ENCODE results near the gene COPS2. TPM values are rescaled to one million over a fixed set of nuclear protein-coding genes. Genes with fewer than 3 reads are reported as not detected.

The COPS2 gene
- total RNA-seq, 4 donors from 2014 or later = 55.2 to 69.4 (median 65.5) TPM

- Histone ChIP-seq H3K4me1 (no peaks in the 10 kb centered on the region), H3K4me3 (no peak overlapping the region), H3K27me3 (no peaks in the 10 kb centered on the region), H3K9me3 (no peaks in the 10 kb centered on the region), H3K27ac (replicated peaks in 1 of 4) (no peak overlapping the region), H3K36me3 (peaks cover 10 to 98% (median 69%) of the 10 kb centered on the region in 4 donors)
- WGBS = 77% methylated on average over 3 of the region's 3 CpGs
- DNase-seq (ENCODE audit: extremely low spot score) = no peak
- intact Hi-C loops (cut with DNase I) = no loop called here
- TF ChIP-seq POLR2A (IDR thresholded peaks at IDR 0.05; ENCODE audit: low read depth) = no peak
- no peak for TF ChIP-seq POLR2AphosphoS5 (IDR thresholded peaks at IDR 0.05)
- TF ChIP-seq, protein P1, sequence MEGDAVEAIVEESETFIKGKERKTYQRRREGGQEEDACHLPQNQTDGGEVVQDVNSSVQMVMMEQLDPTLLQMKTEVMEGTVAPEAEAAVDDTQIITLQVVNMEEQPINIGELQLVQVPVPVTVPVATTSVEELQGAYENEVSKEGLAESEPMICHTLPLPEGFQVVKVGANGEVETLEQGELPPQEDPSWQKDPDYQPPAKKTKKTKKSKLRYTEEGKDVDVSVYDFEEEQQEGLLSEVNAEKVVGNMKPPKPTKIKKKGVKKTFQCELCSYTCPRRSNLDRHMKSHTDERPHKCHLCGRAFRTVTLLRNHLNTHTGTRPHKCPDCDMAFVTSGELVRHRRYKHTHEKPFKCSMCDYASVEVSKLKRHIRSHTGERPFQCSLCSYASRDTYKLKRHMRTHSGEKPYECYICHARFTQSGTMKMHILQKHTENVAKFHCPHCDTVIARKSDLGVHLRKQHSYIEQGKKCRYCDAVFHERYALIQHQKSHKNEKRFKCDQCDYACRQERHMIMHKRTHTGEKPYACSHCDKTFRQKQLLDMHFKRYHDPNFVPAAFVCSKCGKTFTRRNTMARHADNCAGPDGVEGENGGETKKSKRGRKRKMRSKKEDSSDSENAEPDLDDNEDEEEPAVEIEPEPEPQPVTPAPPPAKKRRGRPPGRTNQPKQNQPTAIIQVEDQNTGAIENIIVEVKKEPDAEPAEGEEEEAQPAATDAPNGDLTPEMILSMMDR (IDR thresholded peaks at IDR 0.05) = no peak
- no peak for TF ChIP-seq EP300 (IDR thresholded peaks at IDR 0.05)
Observed at GRCh38 chr15:49131403-49131802, 24.0 kb downstream of the COPS2 start.

DNA sequence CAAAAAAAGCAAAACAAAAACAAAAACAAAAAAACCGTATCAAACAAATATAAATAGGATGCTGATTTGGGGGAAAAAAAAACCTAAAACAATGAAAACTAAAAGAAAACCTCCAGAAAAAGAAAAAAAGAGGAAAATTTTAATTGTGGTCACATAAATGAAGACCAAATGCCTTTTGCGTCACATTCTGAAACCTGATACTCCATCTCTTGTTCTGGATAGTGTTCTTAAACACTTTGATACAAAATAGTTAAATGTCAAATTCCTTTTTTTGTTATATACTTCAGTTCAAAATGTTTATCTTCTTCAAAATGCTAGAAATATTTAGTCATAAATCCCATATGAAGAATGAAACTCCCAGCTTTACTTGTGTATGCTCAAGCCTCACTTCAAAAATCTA, 31.0 kb downstream of the COPS2 start:
- 81% methylated on average over 2 of the region's 2 CpGs for WGBS
- H3K4me1 ChIP-seq = no peaks in the 10 kb centered on the region
- peaks cover 0 to 47% (median 21%) of the 10 kb centered on the region in 4 donors for H3K36me3 ChIP-seq
- no peak for TF ChIP-seq EP300 (IDR thresholded peaks at IDR 0.05)
- TF ChIP-seq, protein P1 (IDR thresholded peaks at IDR 0.05) = no peak
- no peak for TF ChIP-seq POLR2AphosphoS5 (IDR thresholded peaks at IDR 0.05)
- TF ChIP-seq POLR2A (IDR thresholded peaks at IDR 0.05; ENCODE audit: low read depth) = no peak
- H3K9me3 ChIP-seq = no peaks in the 10 kb centered on the region
- intact Hi-C loops (cut with DNase I) = no loop called here
- H3K27me3 ChIP-seq = no peaks in the 10 kb centered on the region
- H3K27ac ChIP-seq (replicated peaks in 1 of 4) = no peak overlapping the region
- no peak for DNase-seq (ENCODE audit: extremely low spot score)
- no peak overlapping the region for H3K4me3 ChIP-seq

DNA sequence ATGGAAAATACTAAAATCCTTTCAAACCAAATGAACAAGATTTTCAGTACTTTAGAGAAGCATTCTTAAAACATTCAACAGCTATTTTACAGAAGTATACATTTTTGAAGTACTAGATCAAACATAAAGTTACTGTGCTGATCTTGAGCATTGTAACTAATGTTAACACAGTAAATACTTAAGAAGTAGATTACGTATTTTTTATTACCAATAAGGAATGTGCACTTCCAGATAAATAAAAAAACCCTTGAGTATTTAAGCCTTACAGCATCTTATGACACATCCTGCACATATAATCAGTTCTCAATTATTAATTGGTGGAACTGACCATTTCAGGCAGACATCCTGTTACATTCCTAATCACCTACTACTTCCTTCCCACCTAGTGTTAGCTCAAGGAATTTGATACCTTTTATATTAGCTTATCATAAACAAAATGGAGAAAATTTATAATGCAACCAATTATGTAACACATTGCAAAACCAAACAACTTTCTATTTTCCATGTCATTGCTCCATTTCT, 32.8 kb downstream of the COPS2 start:
- H3K9me3 ChIP-seq = no peaks in the 10 kb centered on the region
- DNase-seq (ENCODE audit: extremely low spot score) = no peak
- H3K4me1 ChIP-seq = no peaks in the 10 kb centered on the region
- WGBS = 79% methylated on average over 1 of the region's 1 CpG
- H3K27ac ChIP-seq (replicated peaks in 1 of 4) = no peak overlapping the region
- no peak for TF ChIP-seq POLR2AphosphoS5 (IDR thresholded peaks at IDR 0.05)
- no peak for TF ChIP-seq EP300 (IDR thresholded peaks at IDR 0.05)
- TF ChIP-seq, protein P1 (IDR thresholded peaks at IDR 0.05) = no peak
- TF ChIP-seq POLR2A (IDR thresholded peaks at IDR 0.05; ENCODE audit: low read depth) = no peak
- H3K4me3 ChIP-seq = no peak overlapping the region
- intact Hi-C loops (cut with DNase I) = no loop called here
- H3K36me3 ChIP-seq = peaks cover 0 to 29% (median 10%) of the 10 kb centered on the region in 4 donors
- H3K27me3 ChIP-seq = no peaks in the 10 kb centered on the region

GRCh38 chr15:49121901-49122300, 33.5 kb downstream of the COPS2 start:
- DNase-seq (ENCODE audit: extremely low spot score) = no peak
- intact Hi-C loops (cut with DNase I) = no loop called here
- Histone ChIP-seq H3K36me3 (peaks cover 0 to 26% (median 4%) of the 10 kb centered on the region in 4 donors), H3K4me3 (no peak overlapping the region), H3K27ac (replicated peaks in 1 of 4) (no peak overlapping the region), H3K9me3 (no peaks in the 10 kb centered on the region), H3K4me1 (no peaks in the 10 kb centered on the region), H3K27me3 (no peaks in the 10 kb centered on the region)
- 89% methylated on average over 1 of the region's 1 CpG for WGBS
- TF ChIP-seq EP300 (IDR thresholded peaks at IDR 0.05) (no peak), POLR2A (IDR thresholded peaks at IDR 0.05; ENCODE audit: low read depth) (no peak), POLR2AphosphoS5 (IDR thresholded peaks at IDR 0.05) (no peak)
- TF ChIP-seq, protein P1 (IDR thresholded peaks at IDR 0.05) = no peak

- peaks cover 0 to 16% (median 0%) of the 10 kb centered on the region in 4 donors for H3K36me3 ChIP-seq
- intact Hi-C loops (cut with DNase I) = no loop called here
Observed at GRCh38 chr15:49120832-49121231, 34.6 kb downstream of the COPS2 start.

More at GRCh38 chr15:49120832-49121231, 34.6 kb downstream of the COPS2 start:
- no peaks in the 10 kb centered on the region for H3K4me1 ChIP-seq
- H3K27me3 ChIP-seq = no peaks in the 10 kb centered on the region
- H3K27ac ChIP-seq (replicated peaks in 1 of 4) = no peak overlapping the region
- H3K4me3 ChIP-seq = no peak overlapping the region
- WGBS = 84% methylated on average over 4 of the region's 4 CpGs
- no peak for DNase-seq (ENCODE audit: extremely low spot score)
- no peaks in the 10 kb centered on the region for H3K9me3 ChIP-seq
- TF ChIP-seq, protein P1 (IDR thresholded peaks at IDR 0.05) = no peak
- TF ChIP-seq POLR2A (IDR thresholded peaks at IDR 0.05; ENCODE audit: low read depth) (no peak), POLR2AphosphoS5 (IDR thresholded peaks at IDR 0.05) (no peak), EP300 (IDR thresholded peaks at IDR 0.05) (no peak)
